HepG2 (cell line): ENCODE data around the gene SLC8A2. TPM values are rescaled to one million over a fixed set of nuclear protein-coding genes. Genes with fewer than 3 reads are reported as not detected.

ENCODE experiments used
- ATAC-seq: fragments of 200-7000 bp; cut with Tn5 transposase; 3 replicates; pipeline ENCODE4 v1.9.1; 2020; ENCODE audit warnings: mild to moderate bottlenecking, moderate library complexity
- BruUV-seq: library from RNA; stranded (reverse); fragments of 400-500 nt; replicated peaks from 2 replicates; lab custom pipeline; 2021; lab: Mats Ljungman, UMichigan
- CTCF ChIA-PET: fragments of 300-600 bp; formaldehyde crosslinking; extraction: SDS; loops from one replicate; lab custom pipeline; 2021; ENCODE audit warnings: low total read pairs, inconsistent platforms, low intra/inter-chr PET ratio; lab: Yijun Ruan, JAX
- POLR2A ChIA-PET: fragments of 350-600 bp; sonication (Branson Sonifier 250); formaldehyde crosslinking; loops from one replicate; lab custom pipeline; 2020; ENCODE audit warnings: antibody characterized with exemption, inconsistent platforms; lab: Yijun Ruan, JAX
- DNase-seq: peaks from one replicate; pipeline ENCODE4 v3.0.0-alpha.2; 2015; ENCODE audit warnings: low spot score
- FAIRE-seq: peaks from 3 replicates; lab custom pipeline; 2011; peaks lifted over from hg19 to GRCh38; lab: Jason Lieb, UNC
- H2AFZ ChIP-seq: one replicate; pipeline ENCODE4 v1.6.1; 2011; ENCODE audit warnings: low read length, inconsistent platforms
- H3K27ac ChIP-seq: fragments of 300-600 bp; 3 replicates; pipeline ENCODE4 v1.8.0; 2011; ENCODE audit warnings: mixed run types, mild to moderate bottlenecking, mixed read lengths, low read length, inconsistent platforms; ENCODE audit not compliant: insufficient read depth; ENCODE audit errors: extremely low read length
- H3K27me3 ChIP-seq, 2 experiments: fragments of 200-600 bp in 1 of 2; 2 replicates in 1 of 2; 3 replicates in 1 of 2; pipeline versions ENCODE4 v1.6.0 to v1.8.0; 2011; ENCODE audit warnings: low read length in 2 of 2, mild to moderate bottlenecking in 2 of 2, moderate library complexity in 2 of 2, inconsistent platforms in 1 of 2; ENCODE audit not compliant: insufficient read depth in 2 of 2, control insufficient read depth in 1 of 2
- H3K36me3 ChIP-seq, 2 experiments: fragments of 200-600 bp in 1 of 2; replicated peaks in 1 of 2; 2 replicates in 1 of 2; 3 replicates in 1 of 2; pipeline versions ENCODE4 v1.5.1 to v1.8.0; 2011; ENCODE audit warnings: low read length in 2 of 2, inconsistent platforms in 1 of 2; ENCODE audit not compliant: insufficient read depth in 2 of 2, control insufficient read depth in 1 of 2
- H3K4me1 ChIP-seq: 2 replicates; pipeline ENCODE4 v1.5.1; 2012; ENCODE audit warnings: low read length, inconsistent platforms; ENCODE audit not compliant: insufficient read depth
- H3K4me2 ChIP-seq: 2 replicates; pipeline ENCODE4 v1.6.0; 2011; ENCODE audit warnings: low read depth, low read length, inconsistent platforms
- H3K4me3 ChIP-seq, 3 experiments: fragments of 200-600 bp in 1 of 3; sonication (generic), shearing (Covaris generic) in 1 of 3; replicated peaks in 1 of 3; 2 replicates each; pipeline ENCODE4 v1.5.1; 2011 to 2016; ENCODE audit warnings: low read length in 3 of 3, inconsistent platforms in 2 of 3, low read depth in 2 of 3, mild to moderate bottlenecking in 2 of 3, control low read depth in 1 of 3, mixed read lengths in 1 of 3; ENCODE audit not compliant: insufficient read depth in 1 of 3
- H3K79me2 ChIP-seq: one replicate; pipeline ENCODE4 v1.6.1; 2011; ENCODE audit warnings: low read length, inconsistent platforms; ENCODE audit not compliant: insufficient read depth
- H3K9ac ChIP-seq: 2 replicates; pipeline ENCODE4 v1.6.0; 2011; ENCODE audit warnings: mild to moderate bottlenecking, low read depth, low read length, inconsistent platforms; ENCODE audit not compliant: insufficient read depth
- H3K9me3 ChIP-seq: 2 replicates; pipeline ENCODE4 v1.5.1; 2012; ENCODE audit warnings: mild to moderate bottlenecking, low read length
- H4K20me1 ChIP-seq: 2 replicates; pipeline ENCODE4 v1.6.0; 2011; ENCODE audit warnings: inconsistent platforms, mild to moderate bottlenecking, low read length, moderate library complexity; ENCODE audit not compliant: insufficient read depth
- CHD4 ChIP-seq: fragments of 200-600 bp; sonication (generic); IDR thresholded peaks from 2 replicates; pipeline ENCODE4 v1.7.0; 2017; ENCODE audit warnings: mild to moderate bottlenecking, low read length, borderline replicate concordance
- EEA1 ChIP-seq: sonication (generic); formaldehyde crosslinking; IDR thresholded peaks from 2 replicates; pipeline ENCODE4 v1.5.1; 2020; ENCODE audit warnings: mild to moderate bottlenecking, missing genetic modification reagents, borderline replicate concordance
- GPN1 ChIP-seq: sonication (generic); formaldehyde crosslinking; IDR thresholded peaks from 2 replicates; pipeline ENCODE4 v1.5.1; 2020; ENCODE audit warnings: missing genetic modification reagents, borderline replicate concordance
- GTF3A ChIP-seq: sonication (generic); formaldehyde crosslinking; conservative IDR thresholded peaks from 2 replicates; pipeline ENCODE4 v1.4.0; 2020; ENCODE audit warnings: mild to moderate bottlenecking, missing genetic modification reagents
- HINFP ChIP-seq: sonication (generic); formaldehyde crosslinking; IDR thresholded peaks from 2 replicates; pipeline ENCODE4 v1.4.0; 2020; ENCODE audit warnings: low read depth, mild to moderate bottlenecking, missing genetic modification reagents
- MED8 ChIP-seq: sonication (generic); formaldehyde crosslinking; IDR thresholded peaks from 2 replicates; pipeline ENCODE4 v1.8.1; 2023; ENCODE audit warnings: mild to moderate bottlenecking, missing genetic modification reagents; ENCODE audit not compliant: insufficient replicate concordance
- POLR2A ChIP-seq, 2 experiments: IDR thresholded peaks; 2 replicates each; pipeline ENCODE4 v1.6.1; 2011; ENCODE audit warnings: low read depth in 2 of 2, low read length in 2 of 2, mild to moderate bottlenecking in 1 of 2, moderate library complexity in 1 of 2; ENCODE audit not compliant: insufficient read depth in 1 of 2
- SNAI1 ChIP-seq: sonication (generic); formaldehyde crosslinking; IDR thresholded peaks from 2 replicates; pipeline ENCODE4 v1.5.0; 2020; ENCODE audit warnings: mild to moderate bottlenecking, missing genetic modification reagents, borderline replicate concordance
- TEAD2 ChIP-seq: sonication (generic); formaldehyde crosslinking; IDR thresholded peaks from 2 replicates; pipeline ENCODE4 v1.9.0; 2021; ENCODE audit warnings: missing genetic modification reagents
- ZNF317 ChIP-seq: sonication (generic); formaldehyde crosslinking; IDR thresholded peaks from 2 replicates; pipeline ENCODE4 v1.5.0; 2020; ENCODE audit warnings: mild to moderate bottlenecking, missing genetic modification reagents
- ZNF329 ChIP-seq: sonication (generic); formaldehyde crosslinking; IDR thresholded peaks from 2 replicates; pipeline ENCODE4 v1.9.0; 2021; ENCODE audit warnings: low read depth, mild to moderate bottlenecking, missing genetic modification reagents
- ZNF431 ChIP-seq: sonication (generic); formaldehyde crosslinking; IDR thresholded peaks from 2 replicates; pipeline ENCODE4 v1.9.0; 2022; ENCODE audit warnings: missing genetic modification reagents, low read depth, mild to moderate bottlenecking, borderline replicate concordance
- ZNF563 ChIP-seq: sonication (generic); formaldehyde crosslinking; IDR thresholded peaks from 2 replicates; pipeline ENCODE4 v1.8.0; 2022; ENCODE audit warnings: mild to moderate bottlenecking, moderate library complexity, missing genetic modification reagents
- ZNF83 ChIP-seq: sonication (generic); formaldehyde crosslinking; IDR thresholded peaks from 2 replicates; pipeline ENCODE4 v1.4.0; 2020; ENCODE audit warnings: missing genetic modification reagents, mild to moderate bottlenecking, borderline replicate concordance
- ZNF841 ChIP-seq: sonication (generic); formaldehyde crosslinking; IDR thresholded peaks from 2 replicates; pipeline ENCODE4 v1.8.1; 2023; ENCODE audit warnings: missing genetic modification reagents, borderline replicate concordance
- WGBS: methylation state at CpG from one replicate; pipeline ENCODE4 v1.1.6; 2017; ENCODE audit warnings: low lambda C conversion rate; 5-methylcytosine and 5-hydroxymethylcytosine counted together
- in situ Hi-C: cut with HindIII; loops from 2 replicates; pipeline ENCODE4 v1.10.0; 2017; ENCODE audit warnings: low pct_unique_long_range_greater_than_20kb; ENCODE audit not compliant: extremely low pct_ligation_motif_present
- intact Hi-C: fragments of 100-400 bp; cut with micrococcal nuclease; formaldehyde crosslinking; loops from one replicate; pipeline ENCODE4 v1.10.0; 2022; ENCODE audit not compliant: unreplicated experiment
- polyA plus RNA-seq, 8 experiments: library from polyadenylated mRNA; depleted of rRNA in 3 of 8; stranded (reverse) in 7 of 8; unstranded in 1 of 8; fragments of >200 nt; fragmentation: Illumina TruSeq in 4 of 8; extraction: Trizol in 4 of 8; gene quantifications; 2 replicates each; pipeline versions ENCODE4 v1.2.1 to v1.2.3, GENCODE V29; 2011 to 2016; ENCODE audit warnings: low read depth in 4 of 8, missing spikeins in 1 of 8, mixed read lengths in 1 of 8; ENCODE audit not compliant: insufficient read depth in 1 of 8
- total RNA-seq, 5 experiments: library from RNA; depleted of rRNA; stranded (reverse); fragments of >200 nt; fragmentation: Illumina TruSeq; extraction: Trizol; gene quantifications; 2 replicates each; pipeline ENCODE4 v1.2.3, GENCODE V29; 2016; ENCODE audit warnings: low read depth in 1 of 5
- TF ChIP-seq, protein P1 (sequence below): sonication (generic); formaldehyde crosslinking; IDR thresholded peaks from 2 replicates; pipeline ENCODE4 v1.4.0; 2020; ENCODE audit warnings: missing genetic modification reagents

The SLC8A2 gene
- total and polyA plus RNA-seq, 2 of the 13 experiments (the other 11 are each of a cell fraction or from before 2014, with no cell fraction given): 0.02 TPM; not detected in 1

DNA sequence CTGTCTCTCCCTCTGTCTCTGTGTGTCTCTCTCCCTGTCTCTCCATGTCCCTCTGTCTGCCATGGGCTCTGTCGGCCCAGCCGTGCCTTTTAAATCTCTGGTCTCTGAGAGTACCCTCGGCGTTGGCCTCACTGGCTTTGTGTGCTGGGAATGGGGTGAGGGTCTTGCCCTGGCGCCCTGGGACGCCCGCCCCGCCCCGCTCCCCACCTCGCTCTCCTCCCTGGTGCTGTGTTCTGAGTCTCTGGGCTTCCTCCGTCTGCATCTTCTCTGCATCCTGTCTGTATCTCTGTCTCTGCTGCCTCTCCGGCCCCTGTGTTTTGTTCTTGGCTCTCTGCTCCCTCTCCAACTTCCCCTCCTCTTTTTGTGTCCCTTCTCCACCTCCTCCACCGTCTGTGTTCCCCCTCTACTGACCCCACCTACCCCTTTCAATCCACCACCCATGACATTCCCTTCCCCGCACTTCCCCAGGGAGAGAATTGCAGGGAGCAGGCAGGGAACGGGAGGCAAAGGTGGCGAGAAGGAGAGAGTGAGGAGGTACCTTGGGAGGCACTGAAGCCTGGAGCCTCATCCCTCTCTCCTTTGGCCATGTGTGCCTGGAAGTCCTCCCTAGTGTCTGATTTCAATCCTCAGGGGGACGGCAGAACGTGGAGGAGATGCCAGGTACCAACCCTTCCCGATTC lies 48.4 kb downstream of the SLC8A2 start:
- Histone ChIP-seq H3K9me3 (no peaks in the 10 kb centered on the region), H3K27me3 (peaks cover 17 to 47% of the 10 kb centered on the region in 2 experiments), H3K4me3 (no peak overlapping the region), H3K27ac (no peak overlapping the region), H3K79me2 (no peaks in the 10 kb centered on the region), H2AFZ (no peak overlapping the region), H4K20me1 (no peaks in the 10 kb centered on the region), H3K4me2 (no peak overlapping the region), H3K9ac (no peak overlapping the region), H3K36me3 (no peaks in the 10 kb centered on the region), H3K4me1 (peaks cover 5% of the 10 kb centered on the region; the same call in 1 of the 2 replicates)
- in situ Hi-C loops (no loop called here), intact Hi-C loops (no loop called here)
- CTCF ChIA-PET: no interaction called here
- POLR2A ChIA-PET: no interaction called here
- TF ChIP-seq ZNF317 (CRISPR knock-in tag): no peak
- TF ChIP-seq EEA1 (CRISPR knock-in tag): no peak
- no peak for TF ChIP-seq HINFP (CRISPR knock-in tag)
- TF ChIP-seq SNAI1: no peak
- TF ChIP-seq GTF3A (CRISPR knock-in tag): no peak
- TF ChIP-seq ZNF329 (CRISPR knock-in tag): no peak
- no peak for TF ChIP-seq TEAD2 (CRISPR knock-in tag)
- TF ChIP-seq GPN1 (CRISPR knock-in tag): no peak
- no peak for TF ChIP-seq ZNF431 (CRISPR knock-in tag)
- TF ChIP-seq, protein P1, sequence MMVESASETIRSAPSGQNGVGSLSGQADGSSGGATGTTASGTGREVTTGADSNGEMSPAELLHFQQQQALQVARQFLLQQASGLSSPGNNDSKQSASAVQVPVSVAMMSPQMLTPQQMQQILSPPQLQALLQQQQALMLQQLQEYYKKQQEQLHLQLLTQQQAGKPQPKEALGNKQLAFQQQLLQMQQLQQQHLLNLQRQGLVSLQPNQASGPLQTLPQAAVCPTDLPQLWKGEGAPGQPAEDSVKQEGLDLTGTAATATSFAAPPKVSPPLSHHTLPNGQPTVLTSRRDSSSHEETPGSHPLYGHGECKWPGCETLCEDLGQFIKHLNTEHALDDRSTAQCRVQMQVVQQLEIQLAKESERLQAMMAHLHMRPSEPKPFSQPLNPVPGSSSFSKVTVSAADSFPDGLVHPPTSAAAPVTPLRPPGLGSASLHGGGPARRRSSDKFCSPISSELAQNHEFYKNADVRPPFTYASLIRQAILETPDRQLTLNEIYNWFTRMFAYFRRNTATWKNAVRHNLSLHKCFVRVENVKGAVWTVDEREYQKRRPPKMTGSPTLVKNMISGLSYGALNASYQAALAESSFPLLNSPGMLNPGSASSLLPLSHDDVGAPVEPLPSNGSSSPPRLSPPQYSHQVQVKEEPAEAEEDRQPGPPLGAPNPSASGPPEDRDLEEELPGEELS (CRISPR knock-in tag): no peak
- no peak for TF ChIP-seq ZNF83 (CRISPR knock-in tag)
- TF ChIP-seq POLR2A (IDR thresholded peaks at IDR 0.05; ENCODE audit: insufficient read depth in 1 of 2, low read depth in 2 of 2, low read length in 2 of 2): no peak
- no peak for TF ChIP-seq ZNF841 (CRISPR knock-in tag)
- TF ChIP-seq ZNF563: no peak
- no peak for TF ChIP-seq CHD4
- TF ChIP-seq MED8 (CRISPR knock-in tag): no peak
- FAIRE-seq (no peak), ATAC-seq (no peak), DNase-seq (no peak)
- 9% methylated on average over 17 of the region's 19 CpGs for WGBS
- BruUV-seq: no TSS peak
